Measurements from ENCODE around the gene NIPAL4. TPM values are rescaled to one million over a fixed set of nuclear protein-coding genes. Genes with fewer than 3 reads are reported as not detected.

The NIPAL4 gene
- total and polyA plus RNA-seq, 8 donors = 0.19 to 8.3 (median 3.3) TPM; not detected in 1

- DNase-seq = no peak
- Histone ChIP-seq H3K27me3 (no peaks in the 10 kb centered on the region), H3K4me1 (peaks cover 0 to 26% (median 11%) of the 10 kb centered on the region in 4 donors), H3K36me3 (peaks cover 19 to 93% (median 73%) of the 10 kb centered on the region in 4 donors), H3K27ac (peak overlapping the region in 3 of 5 donors; percentile 7 to 53 (median 34)), H3K4me3 (no peak overlapping the region), H3K9me3 (no peaks in the 10 kb centered on the region)
- TF ChIP-seq EP300 (IDR thresholded peaks at IDR 0.05) (no peak), POLR2A (IDR thresholded peaks at IDR 0.05) (no peak), POLR2AphosphoS5 (IDR thresholded peaks at IDR 0.05) (no peak), CTCF (IDR thresholded peaks at IDR 0.05) (no peak)
- WGBS, 5 donors = 63 to 79% (median 75%) methylated on average over 5 to 8 of the region's 8 CpGs
- intact Hi-C loops (cut with DNase I; ENCODE audit: low total_unique reads) = no loop called here
Measured at GRCh38 chr5:157486221-157486681, 26.2 kb downstream of the NIPAL4 start.

- Histone ChIP-seq H3K4me1 (peaks cover 0 to 26% (median 11%) of the 10 kb centered on the region in 4 donors), H3K27ac (peak overlapping the region in 3 of 5 donors; percentile 7 to 53 (median 34)), H3K4me3 (no peak overlapping the region), H3K36me3 (peaks cover 25 to 93% (median 73%) of the 10 kb centered on the region in 4 donors), H3K27me3 (no peaks in the 10 kb centered on the region), H3K9me3 (no peaks in the 10 kb centered on the region)
- TF ChIP-seq CTCF (IDR thresholded peaks at IDR 0.05) = no peak
- WGBS, 5 donors = 54 to 72% (median 62%) methylated on average over 3 of the region's 3 CpGs
- intact Hi-C loops (cut with DNase I; ENCODE audit: low total_unique reads) = no loop called here
- DNase-seq = no peak
Measured at GRCh38 chr5:157486861-157487260, 26.8 kb downstream of the NIPAL4 start.

- peaks cover 26 to 93% (median 74%) of the 10 kb centered on the region in 4 donors for H3K36me3 ChIP-seq
- no peaks in the 10 kb centered on the region for H3K27me3 ChIP-seq
- 65 to 94% (median 79%) methylated on average over 2 to 3 of the region's 3 CpGs for WGBS, 5 donors
- TF ChIP-seq CTCF (IDR thresholded peaks at IDR 0.05) (no peak), EP300 (IDR thresholded peaks at IDR 0.05) (no peak)
- peak overlapping the region in 3 of 5 donors; percentile 7 to 53 (median 34) for H3K27ac ChIP-seq
- no peaks in the 10 kb centered on the region for H3K9me3 ChIP-seq
- H3K4me3 ChIP-seq = no peak overlapping the region
- H3K4me1 ChIP-seq = peaks cover 0 to 26% (median 11%) of the 10 kb centered on the region in 4 donors
- intact Hi-C loops (cut with DNase I; ENCODE audit: low total_unique reads) = no loop called here
- DNase-seq = no peak
Measured at GRCh38 chr5:157487358-157487757, 27.3 kb downstream of the NIPAL4 start.

DNA sequence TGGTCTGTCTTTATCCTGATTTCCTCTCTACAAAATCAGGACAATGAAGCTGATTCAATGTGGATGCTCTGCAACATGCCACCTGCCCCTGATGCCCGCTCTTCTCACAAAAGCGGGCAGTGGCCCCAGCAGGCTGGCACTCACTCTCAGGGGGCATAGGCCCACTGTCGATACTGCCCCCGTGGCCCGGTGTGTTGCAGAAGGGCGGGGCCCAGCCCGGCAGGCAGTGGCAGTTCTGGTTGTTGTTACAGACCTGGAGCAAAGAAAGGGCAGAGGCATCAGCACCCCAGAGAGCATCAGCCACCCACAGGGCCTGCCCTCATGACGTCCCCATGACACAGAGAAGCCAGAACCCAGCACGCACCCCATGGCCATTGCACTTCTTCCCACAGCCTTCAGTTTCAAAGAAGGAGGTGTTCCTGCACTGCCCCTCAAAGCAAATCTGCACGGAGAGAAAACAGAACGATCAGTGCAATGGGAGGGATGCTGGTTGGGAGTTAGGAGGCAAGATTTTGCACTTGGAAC is 31.5 kb downstream of the NIPAL4 start:
- H3K36me3 ChIP-seq = peaks cover 33 to 98% (median 77%) of the 10 kb centered on the region in 4 donors
- H3K27me3 ChIP-seq = no peaks in the 10 kb centered on the region
- no peak overlapping the region for H3K27ac ChIP-seq
- H3K9me3 ChIP-seq = no peaks in the 10 kb centered on the region
- H3K4me1 ChIP-seq = peaks cover 0 to 5% (median 0%) of the 10 kb centered on the region in 4 donors
- no peak for DNase-seq
- H3K4me3 ChIP-seq = no peak overlapping the region
- no peak for TF ChIP-seq POLR2AphosphoS5 (IDR thresholded peaks at IDR 0.05)
- no peak for TF ChIP-seq POLR2A (IDR thresholded peaks at IDR 0.05)
- TF ChIP-seq CTCF (IDR thresholded peaks at IDR 0.05) = no peak
- TF ChIP-seq EP300 (IDR thresholded peaks at IDR 0.05) = no peak
- intact Hi-C loops (cut with DNase I; ENCODE audit: low total_unique reads) = no loop called here
- WGBS, 5 donors = 83 to 90% (median 85%) methylated on average over 11 of the region's 11 CpGs

Measured in stomach (tissue), 9 donors.